PC-3 (cell line): ENCODE data around the gene RIMBP2. TPM values are rescaled to one million over a fixed set of nuclear protein-coding genes. Genes with fewer than 3 reads are reported as not detected.

ENCODE experiments used
- ATAC-seq: fragments of 200-7000 bp; cut with Tn5 transposase; 2 replicates; pipeline ENCODE4 v1.9.1; 2020; ENCODE audit warnings: mild to moderate bottlenecking, moderate library complexity
- BruUV-seq: library from RNA; stranded (reverse); fragments of 400-500 nt; replicated peaks from 2 replicates; lab custom pipeline; 2021; lab: Mats Ljungman, UMichigan
- CTCF ChIA-PET: fragments of 300-600 bp; sonication (Branson Sonifier 250); formaldehyde crosslinking; loops from one replicate; lab custom pipeline; 2022; ENCODE audit warnings: antibody characterized with exemption; lab: Charles Lee
- POLR2A ChIA-PET: fragments of 300-600 bp; sonication (Branson Sonifier 250); formaldehyde crosslinking; loops from one replicate; lab custom pipeline; 2022; ENCODE audit warnings: antibody characterized with exemption; ENCODE audit not compliant: unreplicated experiment; lab: Charles Lee
- DNase-seq: peaks from one replicate; pipeline ENCODE4 v3.0.0-alpha.2; 2015
- H2AFZ ChIP-seq: fragments of 300-600 bp; sonication (generic); 2 replicates; pipeline ENCODE4 v1.6.0; 2016; ENCODE audit warnings: antibody characterized with exemption, low read length
- H3F3A ChIP-seq: fragments of 300-600 bp; sonication (generic); one replicate; pipeline ENCODE4 v1.6.0; 2017; ENCODE audit warnings: antibody characterized with exemption, low read length, control low read depth, mild to moderate bottlenecking; ENCODE audit not compliant: unreplicated experiment
- H3K27ac ChIP-seq: fragments of 300-600 bp; sonication (generic); 2 replicates; pipeline ENCODE4 v1.5.1; 2016; ENCODE audit warnings: mild to moderate bottlenecking, low read length
- H3K27me3 ChIP-seq: fragments of 300-600 bp; sonication (generic); 2 replicates; pipeline ENCODE4 v1.6.1; 2016; ENCODE audit warnings: low read length, mixed read lengths
- H3K36me3 ChIP-seq: fragments of 300-600 bp; sonication (generic); 2 replicates; pipeline ENCODE4 v1.6.1; 2016; ENCODE audit warnings: low read depth, mixed run types, low read length, mixed read lengths
- H3K4me1 ChIP-seq: fragments of 300-600 bp; sonication (generic); 2 replicates; pipeline ENCODE4 v1.5.1; 2016; ENCODE audit warnings: low read length; ENCODE audit not compliant: insufficient read depth
- H3K4me2 ChIP-seq: fragments of 300-600 bp; sonication (generic); 2 replicates; pipeline ENCODE4 v1.6.0; 2016; ENCODE audit warnings: low read length
- H3K4me3 ChIP-seq: fragments of 300-600 bp; sonication (generic); 2 replicates; pipeline ENCODE4 v1.5.1; 2016; ENCODE audit warnings: mild to moderate bottlenecking, low read length, mixed read lengths
- H3K79me2 ChIP-seq: fragments of 300-600 bp; sonication (generic); 2 replicates; pipeline ENCODE4 v1.6.1; 2017; ENCODE audit warnings: low read length, mixed read lengths
- H3K9ac ChIP-seq: fragments of 300-600 bp; sonication (generic); 2 replicates; pipeline ENCODE4 v1.6.0; 2016; ENCODE audit warnings: mild to moderate bottlenecking, low read length
- H3K9me2 ChIP-seq: fragments of 300-600 bp; sonication (generic); replicated peaks from 2 replicates; pipeline ENCODE4 v1.6.1; 2016; ENCODE audit warnings: mixed run types, low read length, mixed read lengths
- H3K9me3 ChIP-seq: fragments of 300-600 bp; sonication (generic); 2 replicates; pipeline ENCODE4 v1.6.1; 2016; ENCODE audit warnings: low read length, mixed read lengths
- H4K20me1 ChIP-seq: fragments of 300-600 bp; sonication (generic); 2 replicates; pipeline ENCODE4 v1.6.1; 2016; ENCODE audit warnings: low read length, mixed read lengths
- EZH2 ChIP-seq: fragments of 300-600 bp; sonication (generic); IDR thresholded peaks from one replicate; pipeline ENCODE4 v1.6.1; 2017; ENCODE audit warnings: antibody characterized with exemption, mild to moderate bottlenecking, low read length; ENCODE audit not compliant: unreplicated experiment
- EZH2phosphoT487 ChIP-seq: fragments of 300-600 bp; sonication (generic); IDR thresholded peaks from 2 replicates; pipeline ENCODE4 v1.6.1; 2018; ENCODE audit warnings: mild to moderate bottlenecking, antibody characterized with exemption, low read length, borderline replicate concordance
- intact Hi-C: fragments of 100-400 bp; cut with micrococcal nuclease; formaldehyde crosslinking; loops from 2 replicates; pipeline ENCODE4 v1.9.0; 2023
- total RNA-seq: library from RNA; depleted of rRNA; stranded (reverse); fragments of >200 nt; gene quantifications from 2 replicates; pipeline ENCODE4 v1.2.3, GENCODE V29; 2014
- TF ChIP-seq, protein P1 (sequence below): fragments of 300-600 bp; sonication (generic); conservative IDR thresholded peaks from 2 replicates; pipeline ENCODE4 v1.5.1; 2017; ENCODE audit warnings: antibody characterized with exemption, low read depth, mild to moderate bottlenecking, low read length

RIMBP2 gene
- total RNA-seq, 1 experiment from 2014 or later: not detected

DNA sequence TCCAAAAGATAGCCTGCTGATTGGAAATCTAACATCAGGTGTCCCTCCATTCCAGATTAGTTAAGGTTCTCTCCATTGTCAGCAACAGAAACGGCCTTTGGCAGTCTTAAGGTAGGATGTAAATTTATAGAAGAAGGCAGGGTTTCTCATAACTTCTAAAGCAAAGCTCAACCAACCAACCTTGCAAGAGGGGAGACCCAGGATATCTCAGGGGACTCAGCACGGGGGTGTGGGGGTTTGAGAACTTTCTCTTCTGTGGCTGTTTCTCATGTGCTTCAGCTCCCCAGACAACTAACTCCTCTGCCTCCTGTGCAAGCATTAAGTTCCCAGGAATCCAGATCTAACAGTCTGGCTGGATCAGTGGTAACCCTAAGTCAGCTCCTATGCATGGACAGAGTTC lies 148.1 kb downstream of the RIMBP2 start:
- Histone ChIP-seq H3K79me2 (no peaks in the 10 kb centered on the region), H2AFZ (no peak overlapping the region), H3K4me3 (no peak overlapping the region), H3K4me2 (no peak overlapping the region), H3K9me2 (no peaks in the 10 kb centered on the region), H3K9ac (no peak overlapping the region), H3F3A (no peaks in the 10 kb centered on the region), H3K36me3 (no peaks in the 10 kb centered on the region), H3K9me3 (no peaks in the 10 kb centered on the region), H3K27me3 (no peaks in the 10 kb centered on the region), H3K4me1 (no peaks in the 10 kb centered on the region), H3K27ac (no peak overlapping the region), H4K20me1 (no peaks in the 10 kb centered on the region)
- ChIA-PET POLR2A (no interaction called here), CTCF (no interaction called here)
- DNase-seq (no peak), ATAC-seq (no peak)
- intact Hi-C loops: no loop called here
- TF ChIP-seq EZH2phosphoT487 (no peak), EZH2 (no peak)
- TF ChIP-seq, protein P1, sequence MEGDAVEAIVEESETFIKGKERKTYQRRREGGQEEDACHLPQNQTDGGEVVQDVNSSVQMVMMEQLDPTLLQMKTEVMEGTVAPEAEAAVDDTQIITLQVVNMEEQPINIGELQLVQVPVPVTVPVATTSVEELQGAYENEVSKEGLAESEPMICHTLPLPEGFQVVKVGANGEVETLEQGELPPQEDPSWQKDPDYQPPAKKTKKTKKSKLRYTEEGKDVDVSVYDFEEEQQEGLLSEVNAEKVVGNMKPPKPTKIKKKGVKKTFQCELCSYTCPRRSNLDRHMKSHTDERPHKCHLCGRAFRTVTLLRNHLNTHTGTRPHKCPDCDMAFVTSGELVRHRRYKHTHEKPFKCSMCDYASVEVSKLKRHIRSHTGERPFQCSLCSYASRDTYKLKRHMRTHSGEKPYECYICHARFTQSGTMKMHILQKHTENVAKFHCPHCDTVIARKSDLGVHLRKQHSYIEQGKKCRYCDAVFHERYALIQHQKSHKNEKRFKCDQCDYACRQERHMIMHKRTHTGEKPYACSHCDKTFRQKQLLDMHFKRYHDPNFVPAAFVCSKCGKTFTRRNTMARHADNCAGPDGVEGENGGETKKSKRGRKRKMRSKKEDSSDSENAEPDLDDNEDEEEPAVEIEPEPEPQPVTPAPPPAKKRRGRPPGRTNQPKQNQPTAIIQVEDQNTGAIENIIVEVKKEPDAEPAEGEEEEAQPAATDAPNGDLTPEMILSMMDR: no peak
- BruUV-seq: no TSS peak

DNA sequence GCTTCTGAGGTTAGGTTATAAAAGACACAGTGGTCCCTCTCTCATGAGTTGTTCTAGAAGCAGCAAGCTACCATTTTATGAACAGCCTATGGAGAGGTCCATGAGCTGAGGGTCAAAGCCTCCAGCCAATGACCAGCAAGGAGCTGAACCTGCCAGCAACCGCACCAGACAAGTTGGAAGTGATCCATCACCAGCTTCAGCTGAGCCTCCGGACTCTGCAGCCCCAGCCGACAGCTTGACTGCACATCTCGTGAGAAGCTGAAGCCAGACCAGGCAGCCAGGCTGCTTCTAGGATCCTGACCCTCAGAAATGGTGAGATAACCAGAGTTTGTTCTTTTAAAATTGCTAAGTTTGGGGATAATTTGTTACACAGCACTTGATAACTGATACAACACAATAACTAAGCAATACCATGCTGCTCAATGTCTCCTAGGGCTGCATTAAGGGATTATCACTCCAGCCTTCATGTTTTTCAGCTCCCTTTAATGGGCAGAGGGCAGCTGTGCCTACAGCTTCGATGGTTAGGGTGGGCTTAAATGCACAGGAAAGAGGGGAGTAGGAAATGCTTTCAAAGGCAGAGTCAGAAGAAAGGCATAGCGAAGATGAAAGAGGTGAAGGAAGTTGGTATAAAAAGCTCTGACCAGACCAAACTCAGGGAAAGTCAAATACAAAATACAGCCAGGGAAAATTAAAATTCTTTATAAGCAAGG lies 149.5 kb downstream of the RIMBP2 start:
- H3K9ac ChIP-seq: no peak overlapping the region
- H3K4me3 ChIP-seq: no peak overlapping the region
- H3K9me3 ChIP-seq: no peaks in the 10 kb centered on the region
- POLR2A ChIA-PET: no interaction called here
- CTCF ChIA-PET: no interaction called here
- no peaks in the 10 kb centered on the region for H4K20me1 ChIP-seq
- H3F3A ChIP-seq: no peaks in the 10 kb centered on the region
- no peak for TF ChIP-seq EZH2phosphoT487
- TF ChIP-seq, protein P1: no peak
- TF ChIP-seq EZH2: no peak
- no peaks in the 10 kb centered on the region for H3K4me1 ChIP-seq
- H2AFZ ChIP-seq: no peak overlapping the region
- no peak overlapping the region for H3K27ac ChIP-seq
- intact Hi-C loops: no loop called here
- ATAC-seq: no peak
- no peaks in the 10 kb centered on the region for H3K36me3 ChIP-seq
- no peak overlapping the region for H3K4me2 ChIP-seq
- H3K9me2 ChIP-seq: no peaks in the 10 kb centered on the region
- H3K27me3 ChIP-seq: no peaks in the 10 kb centered on the region
- H3K79me2 ChIP-seq: no peaks in the 10 kb centered on the region
- no peak for DNase-seq
- no TSS peak for BruUV-seq

DNA sequence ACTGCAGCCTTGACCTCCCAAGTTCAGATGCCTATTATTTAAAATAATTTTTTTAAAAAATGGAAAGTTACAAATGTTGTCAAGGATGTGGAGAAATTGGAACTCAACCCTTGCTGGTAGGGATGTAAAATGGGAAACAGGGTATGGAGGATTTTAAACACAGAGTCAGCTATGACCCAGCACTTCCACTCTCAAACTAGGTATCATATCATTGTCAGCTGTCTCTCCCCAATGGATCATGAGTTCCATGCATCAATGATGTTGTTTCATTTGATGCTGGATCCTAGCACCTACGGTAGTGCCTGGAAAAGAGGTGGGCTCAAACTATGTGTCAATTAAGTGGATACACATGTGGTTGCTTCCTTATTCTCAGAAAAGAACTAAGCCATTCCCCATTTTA lies 150.9 kb downstream of the RIMBP2 start:
- H2AFZ ChIP-seq: no peak overlapping the region
- ChIA-PET CTCF (no interaction called here), POLR2A (no interaction called here)
- H3K9me3 ChIP-seq: no peaks in the 10 kb centered on the region
- no peaks in the 10 kb centered on the region for H3K9me2 ChIP-seq
- TF ChIP-seq EZH2phosphoT487 (no peak), EZH2 (no peak)
- TF ChIP-seq, protein P1: no peak
- ATAC-seq (no peak), DNase-seq (no peak)
- intact Hi-C loops: no loop called here
- H3K4me2 ChIP-seq: no peak overlapping the region
- no peaks in the 10 kb centered on the region for H4K20me1 ChIP-seq
- no peaks in the 10 kb centered on the region for H3F3A ChIP-seq
- H3K36me3 ChIP-seq: no peaks in the 10 kb centered on the region
- no peaks in the 10 kb centered on the region for H3K4me1 ChIP-seq
- H3K79me2 ChIP-seq: no peaks in the 10 kb centered on the region
- no TSS peak for BruUV-seq
- no peak overlapping the region for H3K4me3 ChIP-seq
- H3K27ac ChIP-seq: no peak overlapping the region
- H3K27me3 ChIP-seq: no peaks in the 10 kb centered on the region
- no peak overlapping the region for H3K9ac ChIP-seq
